Naive thymus-derived CD4-positive, alpha-beta T cell (primary cell): Measurements from ENCODE around the gene MARVELD3. TPM values are rescaled to one million over a fixed set of nuclear protein-coding genes. Genes with fewer than 3 reads are reported as not detected.
A peak's percentile ranks its signal among the peaks of the same experiment; 100 is the strongest.

Source experiments
- ATAC-seq: fragments of 150-1000 bp; cut with Tn5 transposase; 2 replicates; pipeline ENCODE4 v1.10.0; 2021; ENCODE audit warnings: mild to moderate bottlenecking, moderate library complexity
- CTCF ChIA-PET: fragments of 350-600 bp; sonication (Branson Sonifier 250); formaldehyde crosslinking; loops from one replicate; lab custom pipeline; 2021; ENCODE audit warnings: antibody characterized with exemption; lab: Charles Lee
- POLR2A ChIA-PET: fragments of 350-600 bp; sonication (Branson Sonifier 250); formaldehyde crosslinking; loops from one replicate; lab custom pipeline; 2021; ENCODE audit warnings: antibody characterized with exemption, inconsistent platforms; lab: Charles Lee
- DNase-seq, 9 donors: peaks; one replicate each; pipeline versions ENCODE4 v3.0.0 to v3.0.0-alpha.2; 2020 to 2022; ENCODE audit warnings: mixed read lengths in 1 of 9
- H3K27ac ChIP-seq: one replicate; pipeline ENCODE4 v1.7.0; 2013; ENCODE audit warnings: mild to moderate bottlenecking, low read depth, low read length, moderate library complexity
- H3K27me3 ChIP-seq, 2 donors: one replicate each; pipeline ENCODE4 v1.7.0; 2013; ENCODE audit warnings: low read length in 2 of 2, mild to moderate bottlenecking in 2 of 2, moderate library complexity in 2 of 2; ENCODE audit not compliant: control insufficient read depth in 2 of 2, insufficient read depth in 2 of 2
- H3K36me3 ChIP-seq, 3 experiments: 1 replicate in 2 of 3; 2 replicates in 1 of 3; pipeline ENCODE4 v1.7.0; 2013; ENCODE audit warnings: low read length in 3 of 3, mild to moderate bottlenecking in 3 of 3, moderate library complexity in 1 of 3; ENCODE audit not compliant: insufficient read depth in 3 of 3, control insufficient read depth in 2 of 3
- H3K4me1 ChIP-seq, 2 donors: one replicate each; pipeline ENCODE4 v1.7.0; 2013; ENCODE audit warnings: low read length in 2 of 2, mild to moderate bottlenecking in 2 of 2, moderate library complexity in 1 of 2; ENCODE audit not compliant: control insufficient read depth in 2 of 2, insufficient read depth in 2 of 2
- H3K4me3 ChIP-seq: 2 replicates; pipeline ENCODE4 v1.7.0; 2013; ENCODE audit warnings: mild to moderate bottlenecking, low read length
- H3K9me3 ChIP-seq, 3 experiments: 1 replicate in 2 of 3; 2 replicates in 1 of 3; pipeline ENCODE4 v1.7.0; 2013; ENCODE audit warnings: low read length in 3 of 3; ENCODE audit not compliant: control insufficient read depth in 2 of 3
- H3K27ac Mint-ChIP-seq, 9 donors: one replicate each; pipeline ENCODE4 v1.8.0; 2020 to 2022; ENCODE audit warnings: mixed read lengths in 9 of 9, mild to moderate bottlenecking in 8 of 9, moderate library complexity in 5 of 9, inconsistent platforms in 2 of 9
- H3K27me3 Mint-ChIP-seq, 5 donors: one replicate each; pipeline ENCODE4 v1.8.0; 2021 to 2022; ENCODE audit warnings: mixed read lengths in 5 of 5, mild to moderate bottlenecking in 1 of 5
- H3K36me3 Mint-ChIP-seq, 5 donors: one replicate each; pipeline ENCODE4 v1.8.0; 2020 to 2022; ENCODE audit warnings: mixed read lengths in 5 of 5, mild to moderate bottlenecking in 3 of 5, inconsistent platforms in 1 of 5
- H3K4me1 Mint-ChIP-seq, 7 donors: one replicate each; pipeline ENCODE4 v1.8.0; 2020 to 2022; ENCODE audit warnings: mixed read lengths in 7 of 7, mild to moderate bottlenecking in 3 of 7, inconsistent platforms in 1 of 7
- H3K4me3 Mint-ChIP-seq, 10 donors: one replicate each; pipeline ENCODE4 v1.8.0; 2020 to 2022; ENCODE audit warnings: mild to moderate bottlenecking in 10 of 10, mixed read lengths in 10 of 10, moderate library complexity in 6 of 10, inconsistent platforms in 2 of 10
- H3K9me3 Mint-ChIP-seq, 11 donors: one replicate each; pipeline ENCODE4 v1.8.0; 2020 to 2022; ENCODE audit warnings: mixed read lengths in 11 of 11, mild to moderate bottlenecking in 4 of 11, inconsistent platforms in 1 of 11, moderate library complexity in 1 of 11
- intact Hi-C, 2 donors: fragments of 100-400 bp; cut with micrococcal nuclease; formaldehyde crosslinking; loops; one replicate each; pipeline ENCODE4 v1.15.1; 2023
- polyA plus RNA-seq, 2 donors: library from polyadenylated mRNA; unstranded; fragments of 300-500 nt; fragmentation: Illumina TruSeq; gene quantifications; one replicate each; pipeline ENCODE4 v1.2.3, GENCODE V29; 2021
- total RNA-seq, 6 experiments: library from RNA in 5 of 6; stranded (reverse) in 5 of 6; gene quantifications; 1 replicate in 5 of 6; 2 replicates in 1 of 6; pipeline ENCODE4 v1.2.3 and lab custom pipeline; 2021 to 2026

Gene MARVELD3
- total and polyA plus RNA-seq, 7 experiments from 2014 or later = not detected

- Mint-ChIP-seq H3K4me1 (peaks cover 0 to 11% (median 7%) of the 10 kb centered on the region in 7 donors), H3K4me3 (no peak overlapping the region), H3K27ac (no peak overlapping the region), H3K9me3 (no peaks in the 10 kb centered on the region), H3K36me3 (no peaks in the 10 kb centered on the region), H3K27me3 (peaks cover 13 to 33% (median 30%) of the 10 kb centered on the region in 5 donors)
- ChIA-PET CTCF (no interaction called here), POLR2A (no interaction called here)
- no peak overlapping the region for H3K27ac ChIP-seq
- peaks cover 0 to 9% of the 10 kb centered on the region in 2 donors for H3K4me1 ChIP-seq
- H3K9me3 ChIP-seq = no peaks in the 10 kb centered on the region
- ATAC-seq = no peak
- no peak overlapping the region for H3K4me3 ChIP-seq
- intact Hi-C loops = no loop called here
- H3K27me3 ChIP-seq = no peaks in the 10 kb centered on the region
- H3K36me3 ChIP-seq = no peaks in the 10 kb centered on the region
- no peak for DNase-seq
Observed at GRCh38 chr16:71618429-71618828, 7.6 kb upstream of the MARVELD3 start.

GRCh38 chr16:71622088-71622487 is 3.9 kb upstream of the MARVELD3 start:
- no peak overlapping the region for H3K4me3 ChIP-seq
- POLR2A ChIA-PET = no interaction called here
- peak overlapping the region in 1 of 10 donors; percentile 10 for H3K4me3 Mint-ChIP-seq
- H3K36me3 Mint-ChIP-seq = no peaks in the 10 kb centered on the region
- peaks cover 0 to 9% of the 10 kb centered on the region in 2 donors for H3K4me1 ChIP-seq
- H3K36me3 ChIP-seq = no peaks in the 10 kb centered on the region
- peaks cover 0 to 6% of the 10 kb centered on the region in 2 donors for H3K27me3 ChIP-seq
- H3K27me3 Mint-ChIP-seq = peaks cover 13 to 28% (median 24%) of the 10 kb centered on the region in 5 donors
- ATAC-seq = no peak
- H3K9me3 ChIP-seq = no peaks in the 10 kb centered on the region
- peaks cover 0 to 11% (median 7%) of the 10 kb centered on the region in 7 donors for H3K4me1 Mint-ChIP-seq
- intact Hi-C loops = no loop called here
- H3K27ac Mint-ChIP-seq = no peak overlapping the region
- H3K9me3 Mint-ChIP-seq = no peaks in the 10 kb centered on the region
- H3K27ac ChIP-seq = no peak overlapping the region
- DNase-seq = no peak
- CTCF ChIA-PET = interaction anchor here (0.6 kb wide), 1 partner anchor 9 kb away, joined by 3 read pairs; no protein-coding TSS in a partner anchor

GRCh38 chr16:71623597-71623996 is 2.4 kb upstream of the MARVELD3 start:
- ATAC-seq (no peak), DNase-seq (no peak)
- intact Hi-C loops = no loop called here
- H3K4me1 Mint-ChIP-seq = peaks cover 0 to 11% (median 7%) of the 10 kb centered on the region in 7 donors
- Histone ChIP-seq H3K4me3 (no peak overlapping the region), H3K27me3 (peaks cover 0 to 6% of the 10 kb centered on the region in 2 donors), H3K36me3 (no peaks in the 10 kb centered on the region), H3K27ac (no peak overlapping the region), H3K4me1 (peaks cover 0 to 9% of the 10 kb centered on the region in 2 donors), H3K9me3 (no peaks in the 10 kb centered on the region)
- ChIA-PET POLR2A (no interaction called here), CTCF (no interaction called here)
- H3K36me3 Mint-ChIP-seq = no peaks in the 10 kb centered on the region
- peaks cover 6 to 35% (median 28%) of the 10 kb centered on the region in 5 donors for H3K27me3 Mint-ChIP-seq
- no peak overlapping the region for H3K4me3 Mint-ChIP-seq
- no peak overlapping the region for H3K27ac Mint-ChIP-seq
- no peaks in the 10 kb centered on the region for H3K9me3 Mint-ChIP-seq

GRCh38 chr16:71625113-71625850 is 702 bp upstream of the MARVELD3 start:
- Mint-ChIP-seq H3K9me3 (no peaks in the 10 kb centered on the region), H3K4me3 (peak overlapping the region in 8 of 10 donors; percentile 30 to 69 (median 50)), H3K36me3 (no peaks in the 10 kb centered on the region), H3K27me3 (peaks cover 0 to 35% (median 20%) of the 10 kb centered on the region in 5 donors), H3K4me1 (peaks cover 0 to 11% (median 7%) of the 10 kb centered on the region in 7 donors), H3K27ac (no peak overlapping the region)
- intact Hi-C loops = no loop called here
- Histone ChIP-seq H3K4me3 (no peak overlapping the region), H3K36me3 (no peaks in the 10 kb centered on the region), H3K27ac (no peak overlapping the region), H3K9me3 (no peaks in the 10 kb centered on the region), H3K4me1 (peaks cover 0 to 9% of the 10 kb centered on the region in 2 donors), H3K27me3 (peaks cover 0 to 6% of the 10 kb centered on the region in 2 donors)
- POLR2A ChIA-PET = no interaction called here
- ATAC-seq = no peak
- CTCF ChIA-PET = no interaction called here
- no peak for DNase-seq

GRCh38 chr16:71626858-71627213 is 852 bp downstream of the MARVELD3 start:
- Histone ChIP-seq H3K4me1 (peaks cover 0 to 6% of the 10 kb centered on the region in 2 donors), H3K4me3 (no peak overlapping the region), H3K36me3 (no peaks in the 10 kb centered on the region), H3K27ac (no peak overlapping the region), H3K27me3 (peaks cover 0 to 6% of the 10 kb centered on the region in 2 donors), H3K9me3 (no peaks in the 10 kb centered on the region)
- H3K36me3 Mint-ChIP-seq = no peaks in the 10 kb centered on the region
- POLR2A ChIA-PET = no interaction called here
- no peaks in the 10 kb centered on the region for H3K9me3 Mint-ChIP-seq
- ATAC-seq = no peak
- peaks cover 0 to 35% (median 19%) of the 10 kb centered on the region in 5 donors for H3K27me3 Mint-ChIP-seq
- H3K4me1 Mint-ChIP-seq = peaks cover 0 to 10% (median 6%) of the 10 kb centered on the region in 7 donors
- intact Hi-C loops = no loop called here
- CTCF ChIA-PET = no interaction called here
- peak overlapping the region in 3 of 10 donors; percentile 41 to 53 (median 42) for H3K4me3 Mint-ChIP-seq
- no peak for DNase-seq
- H3K27ac Mint-ChIP-seq = no peak overlapping the region

GRCh38 chr16:71627731-71628181 is 1.8 kb downstream of the MARVELD3 start:
- no peaks in the 10 kb centered on the region for H3K9me3 ChIP-seq
- no peak for DNase-seq
- Mint-ChIP-seq H3K4me3 (peak overlapping the region in 3 of 10 donors; percentile 5 to 48 (median 43)), H3K36me3 (no peaks in the 10 kb centered on the region), H3K9me3 (no peaks in the 10 kb centered on the region), H3K27ac (no peak overlapping the region), H3K27me3 (peaks cover 0 to 36% (median 11%) of the 10 kb centered on the region in 5 donors), H3K4me1 (peaks cover 0 to 4% (median 0%) of the 10 kb centered on the region in 7 donors)
- H3K27ac ChIP-seq = no peak overlapping the region
- intact Hi-C loops = no loop called here
- no peaks in the 10 kb centered on the region for H3K36me3 ChIP-seq
- H3K27me3 ChIP-seq = peaks cover 0 to 6% of the 10 kb centered on the region in 2 donors
- ChIA-PET CTCF (no interaction called here), POLR2A (no interaction called here)
- H3K4me1 ChIP-seq = no peaks in the 10 kb centered on the region
- H3K4me3 ChIP-seq = no peak overlapping the region
- ATAC-seq = no peak
